ENCODE results near the gene EXOC2.

- TF ChIP-seq CTCF (IDR thresholded peaks at IDR 0.05; ENCODE audit: extremely low read depth in 1 of 2, insufficient read depth in 1 of 2, low read depth in 1 of 2, low read length in 2 of 2) (no peak), POLR2A (IDR thresholded peaks at IDR 0.05; ENCODE audit: low read depth, low read length) (no peak), POLR2AphosphoS5 (IDR thresholded peaks at IDR 0.05; ENCODE audit: insufficient read depth, low read depth, low read length) (no peak), MAX (IDR thresholded peaks at IDR 0.05; ENCODE audit: insufficient read depth, insufficient read length) (no peak), EZH2 (IDR thresholded peaks at IDR 0.05; ENCODE audit: borderline replicate concordance, low read depth, low read length, severe bottlenecking) (no peak), MYC (IDR thresholded peaks at IDR 0.05; ENCODE audit: low read depth, low read length) (no peak), FOS (IDR thresholded peaks at IDR 0.05; ENCODE audit: borderline replicate concordance, insufficient read depth, low read length) (no peak), JUN (IDR thresholded peaks at IDR 0.05; ENCODE audit: borderline replicate concordance, insufficient read depth, insufficient read length, low read depth) (no peak)
Observed at GRCh38 chr6:722608-723007, 29.7 kb upstream of the EXOC2 start.
